Measurements from ENCODE around the gene RTBDN.
A peak's percentile ranks its signal among the peaks of the same experiment; 100 is the strongest.

The RTBDN gene

GRCh38 chr19:12792051-12792852 is 42.1 kb downstream of the RTBDN start:
- in situ Hi-C loops (cut with HindIII; ENCODE audit: low sequenced_read_pairs): no loop called here
- H3K4me3 ChIP-seq (ENCODE audit: low read depth, low read length): peak overlapping the region; percentile 96
- TF ChIP-seq CTCF (IDR thresholded peaks at IDR 0.05; ENCODE audit: low read depth, low read length, missing control alignments): no peak
- no peak for DNase-seq (ENCODE audit: low read depth)

DNA sequence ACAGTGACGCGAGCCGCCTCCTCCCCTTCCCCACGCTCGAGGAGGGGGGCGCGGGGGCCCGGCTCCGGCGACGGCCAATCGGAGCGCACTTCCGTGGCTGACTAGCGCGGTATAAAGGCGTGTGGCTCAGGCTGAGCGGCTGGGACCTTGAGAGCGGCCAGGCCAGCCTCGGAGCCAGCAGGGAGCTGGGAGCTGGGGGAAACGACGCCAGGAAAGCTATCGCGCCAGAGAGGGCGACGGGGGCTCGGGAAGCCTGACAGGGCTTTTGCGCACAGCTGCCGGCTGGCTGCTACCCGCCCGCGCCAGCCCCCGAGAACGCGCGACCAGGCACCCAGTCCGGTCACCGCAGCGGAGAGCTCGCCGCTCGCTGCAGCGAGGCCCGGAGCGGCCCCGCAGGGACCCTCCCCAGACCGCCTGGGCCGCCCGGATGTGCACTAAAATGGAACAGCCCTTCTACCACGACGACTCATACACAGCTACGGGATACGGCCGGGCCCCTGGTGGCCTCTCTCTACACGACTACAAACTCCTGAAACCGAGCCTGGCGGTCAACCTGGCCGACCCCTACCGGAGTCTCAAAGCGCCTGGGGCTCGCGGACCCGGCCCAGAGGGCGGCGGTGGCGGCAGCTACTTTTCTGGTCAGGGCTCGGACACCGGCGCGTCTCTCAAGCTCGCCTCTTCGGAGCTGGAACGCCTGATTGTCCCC is 42.9 kb downstream of the RTBDN start, which contains the start of gene JUNB:
Gene JUNB, plus strand, starts transcription at position 142 of the 706 bp plus-strand sequence. Its CDS starts 286 bp downstream, at position 428.
- in situ Hi-C loops (cut with HindIII; ENCODE audit: low sequenced_read_pairs): no loop called here
- DNase-seq (ENCODE audit: low read depth): peak; percentile 93

GRCh38 chr19:12790628-12791344 is 43.6 kb downstream of the RTBDN start:
- no peak for TF ChIP-seq CTCF (IDR thresholded peaks at IDR 0.05; ENCODE audit: low read depth, low read length, missing control alignments)
- in situ Hi-C loops (cut with HindIII; ENCODE audit: low sequenced_read_pairs): no loop called here
- no peak for DNase-seq (ENCODE audit: low read depth)
- peak overlapping the region; percentile 96 for H3K4me3 ChIP-seq (ENCODE audit: low read depth, low read length)

More for the DNA sequence above, 42.9 kb downstream of the RTBDN start, which contains the start of gene JUNB:
- peak; percentile 9 for TF ChIP-seq CTCF (IDR thresholded peaks at IDR 0.05; ENCODE audit: low read depth, low read length, missing control alignments)
- H3K4me3 ChIP-seq (ENCODE audit: low read depth, low read length): peak within 1 kb of the TSS; percentile 96

GRCh38 chr19:12789904-12790619 is 44.3 kb downstream of the RTBDN start:
- DNase-seq (ENCODE audit: low read depth): peak; percentile 75
- in situ Hi-C loops (cut with HindIII; ENCODE audit: low sequenced_read_pairs): no loop called here

GRCh38 chr19:12789098-12789903 is 45.1 kb downstream of the RTBDN start:
- peak overlapping the region; percentile 96 for H3K4me3 ChIP-seq (ENCODE audit: low read depth, low read length)
- no peak for TF ChIP-seq CTCF (IDR thresholded peaks at IDR 0.05; ENCODE audit: low read depth, low read length, missing control alignments)
- in situ Hi-C loops (cut with HindIII; ENCODE audit: low sequenced_read_pairs): no loop called here
- DNase-seq (ENCODE audit: low read depth): no peak

More at GRCh38 chr19:12789904-12790619, 44.3 kb downstream of the RTBDN start:
- peak overlapping the region; percentile 96 for H3K4me3 ChIP-seq (ENCODE audit: low read depth, low read length)
- no peak for TF ChIP-seq CTCF (IDR thresholded peaks at IDR 0.05; ENCODE audit: low read depth, low read length, missing control alignments)

Data from astrocyte of the cerebellum (primary cell).